ENCODE measurements around the gene CDCA4. TPM values are rescaled to one million over a fixed set of nuclear protein-coding genes. Genes with fewer than 3 reads are reported as not detected.
"Not testable (repeated sequence)": the region's sequence is repeated elsewhere in the genome, so short reads cannot be mapped to it uniquely, and the experiment has no call there.

Gene CDCA4
- polyA plus RNA-seq (ENCODE audit: insufficient read length): 18.2 TPM

DNA sequence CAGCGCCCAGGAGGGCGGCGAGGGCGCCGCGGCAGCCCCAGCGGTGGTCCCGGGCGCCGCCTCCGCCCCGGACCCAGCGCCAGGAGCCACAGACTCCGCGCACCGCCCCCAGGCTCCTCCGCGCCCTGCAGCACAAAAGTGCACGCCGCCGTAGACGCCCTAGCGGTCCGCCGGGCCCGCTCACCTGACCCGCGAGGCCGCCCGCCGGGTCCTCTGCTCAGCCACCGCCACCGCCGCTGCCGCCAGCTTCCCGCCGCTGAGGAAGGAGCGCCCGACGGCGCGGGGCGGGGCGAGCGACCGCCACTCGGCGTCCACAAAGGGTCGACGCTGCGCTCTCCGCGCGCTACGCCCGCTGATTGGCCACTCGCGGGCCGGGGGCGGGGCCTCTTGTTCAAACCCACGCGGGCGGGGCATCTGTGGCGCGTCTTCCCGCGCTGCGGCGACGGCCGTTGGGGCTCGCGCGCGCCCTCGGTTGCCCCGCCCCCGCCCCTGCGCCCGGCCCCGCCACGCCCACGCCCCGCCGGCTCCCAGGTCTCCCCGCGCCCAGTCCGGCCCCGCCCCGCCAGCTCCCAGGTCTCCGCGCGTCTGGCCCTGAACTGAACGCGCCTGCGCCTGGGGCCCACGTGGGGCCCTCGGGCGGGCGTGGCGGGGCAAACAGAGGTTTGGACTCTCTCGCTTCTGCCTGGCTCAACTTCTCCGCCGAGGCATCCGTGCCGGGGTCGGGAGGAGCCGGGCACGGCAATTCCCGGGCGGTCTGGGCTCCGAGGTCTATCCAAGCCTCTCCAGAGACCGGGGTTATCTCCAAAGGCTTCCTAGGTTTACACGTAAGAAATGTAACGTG, at the start of gene CDCA4:
Gene CDCA4 (minus strand): TSS at position 269 of the 841 bp plus-strand sequence. CDS start 9,154 bp downstream, outside the sequence.
- DNase-seq: peak; percentile 98

DNA sequence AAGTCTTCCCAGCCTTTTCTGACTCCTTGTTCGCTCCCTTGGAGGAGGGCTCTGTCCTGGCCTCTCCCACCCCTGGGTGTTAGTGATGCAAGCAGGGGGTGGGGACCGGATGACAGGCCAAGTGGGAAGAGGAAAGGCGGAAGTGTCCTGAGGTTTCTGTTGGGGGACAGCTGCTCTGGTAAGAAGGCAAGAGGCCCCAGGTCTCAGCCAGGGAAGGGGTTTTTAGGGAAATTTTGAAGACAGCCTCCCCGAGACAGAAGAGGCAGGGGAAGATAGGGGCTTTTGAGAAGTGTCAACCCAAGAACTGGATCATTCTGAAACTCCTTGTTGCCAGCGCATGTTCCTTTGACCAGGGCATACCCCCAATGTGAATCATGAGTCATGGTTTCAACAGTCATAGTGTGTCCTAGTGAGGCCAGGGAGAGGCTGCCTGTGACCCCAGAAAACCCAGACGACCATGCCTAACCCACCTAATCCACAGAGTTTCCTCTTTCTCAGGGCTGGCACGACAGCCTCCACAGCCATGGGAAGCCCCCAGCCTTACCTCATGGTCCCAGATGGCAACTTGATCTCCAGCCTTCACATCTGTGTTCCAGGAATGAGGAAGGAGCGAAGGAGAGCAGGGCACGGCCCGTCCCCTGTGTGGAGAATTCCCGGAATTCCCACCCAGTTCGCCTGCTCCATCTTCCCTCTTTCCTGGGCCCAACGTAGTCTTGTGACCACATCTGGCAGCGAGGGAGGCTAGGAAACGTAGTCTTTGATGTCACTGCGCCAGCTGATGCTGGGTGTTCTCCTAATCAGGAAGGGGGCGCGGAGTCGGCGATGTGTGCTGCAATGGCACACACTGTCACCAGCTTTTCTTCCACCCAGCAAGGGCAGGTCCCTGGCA, 49.2 kb upstream of the CDCA4 start:
- DNase-seq: no peak

DNA sequence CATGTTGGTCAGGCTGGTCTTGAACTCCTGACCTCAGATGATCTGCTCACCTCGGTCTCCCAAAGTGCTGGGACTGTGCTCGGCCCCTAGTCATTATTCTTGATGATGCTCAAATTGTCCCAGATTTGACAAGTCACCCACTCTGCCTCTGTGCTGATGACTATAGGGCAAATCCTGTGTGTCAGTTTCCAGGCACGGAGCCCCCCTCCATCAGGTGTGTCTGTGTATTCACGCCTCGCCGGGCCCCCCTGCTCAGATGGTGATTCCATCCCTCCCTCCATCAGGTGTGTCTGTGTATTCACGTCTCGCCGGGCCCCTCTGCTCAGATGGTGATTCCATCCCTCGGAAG, 48.6 kb upstream of the CDCA4 start:
- DNase-seq: no peak

DNA sequence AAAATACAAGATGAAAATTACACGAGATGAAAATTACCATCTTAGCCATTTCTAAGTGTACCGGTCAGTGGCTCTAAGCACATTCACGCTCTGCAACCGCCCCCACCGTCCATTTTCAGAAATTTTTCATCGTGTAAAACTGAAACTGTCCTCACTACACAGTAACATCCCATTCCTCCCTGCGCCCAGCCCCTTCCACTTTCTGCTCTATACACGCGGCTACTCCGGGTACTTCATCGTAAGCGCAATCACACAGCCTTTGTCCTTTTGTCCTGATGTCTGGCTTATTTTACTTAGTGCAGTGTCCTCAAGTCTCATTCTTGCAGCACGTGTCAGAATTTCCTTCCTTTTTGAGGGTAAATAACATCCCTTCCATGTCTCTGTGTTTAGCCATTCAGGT, 47.9 kb upstream of the CDCA4 start:
- DNase-seq: no peak

DNA sequence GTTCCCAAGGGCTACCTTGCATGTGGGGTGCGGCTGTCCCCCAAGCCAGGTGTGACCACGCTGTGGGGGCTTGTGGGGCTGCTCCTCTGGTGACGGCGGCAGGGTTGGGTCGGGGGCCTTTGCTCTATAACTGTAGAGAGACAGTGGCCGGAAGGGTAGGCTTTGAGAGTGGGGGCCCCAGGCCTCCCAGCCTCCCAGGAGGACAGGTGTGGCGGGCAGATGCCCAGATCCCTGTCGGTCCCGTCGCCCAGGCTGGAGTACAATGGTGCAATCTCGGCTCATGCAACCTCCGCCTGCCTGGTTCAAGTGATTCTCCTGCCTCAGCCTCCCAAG, 47.1 kb upstream of the CDCA4 start:
- no peak for DNase-seq

DNA sequence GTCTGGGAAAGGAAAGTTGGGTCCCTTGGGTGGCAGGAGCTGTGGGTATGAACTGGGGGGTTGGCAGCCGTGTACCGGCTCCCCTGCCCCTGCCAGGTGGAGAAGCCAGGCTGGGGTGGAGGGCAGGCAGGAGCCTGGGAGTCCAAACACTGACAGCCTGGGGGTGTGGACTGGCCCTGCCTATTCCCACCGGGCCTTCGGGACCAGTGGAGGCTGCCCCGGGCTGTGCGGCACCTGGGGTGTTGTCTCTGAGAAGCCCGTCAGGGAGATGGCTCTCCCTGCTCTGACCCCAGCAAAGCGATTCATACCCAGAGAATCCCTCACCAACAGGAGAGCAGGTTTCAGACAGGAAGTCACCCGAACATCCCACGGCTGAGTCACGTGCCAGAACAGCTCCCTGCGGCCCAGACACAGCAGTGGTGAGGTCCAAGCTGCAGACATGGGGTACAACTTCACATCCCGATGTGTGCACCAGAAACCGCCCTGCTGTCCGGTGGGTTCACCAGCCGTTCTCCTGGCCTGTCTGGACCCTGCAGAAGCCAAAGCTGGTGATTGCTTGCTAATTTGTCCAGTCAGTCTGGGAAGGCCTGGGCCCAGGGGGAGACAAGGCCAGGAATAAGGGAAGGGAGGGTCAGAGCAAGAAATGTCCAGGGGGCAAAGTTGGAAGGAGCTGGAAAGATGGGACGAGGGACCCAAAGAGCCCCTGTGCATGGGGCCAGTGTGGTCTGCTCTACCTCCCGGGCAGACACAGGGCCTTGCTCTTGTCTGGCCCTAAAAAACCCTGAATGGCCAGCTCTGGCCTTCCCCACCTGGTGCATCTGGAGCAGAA, 46.5 kb upstream of the CDCA4 start:
- no peak for DNase-seq

DNA sequence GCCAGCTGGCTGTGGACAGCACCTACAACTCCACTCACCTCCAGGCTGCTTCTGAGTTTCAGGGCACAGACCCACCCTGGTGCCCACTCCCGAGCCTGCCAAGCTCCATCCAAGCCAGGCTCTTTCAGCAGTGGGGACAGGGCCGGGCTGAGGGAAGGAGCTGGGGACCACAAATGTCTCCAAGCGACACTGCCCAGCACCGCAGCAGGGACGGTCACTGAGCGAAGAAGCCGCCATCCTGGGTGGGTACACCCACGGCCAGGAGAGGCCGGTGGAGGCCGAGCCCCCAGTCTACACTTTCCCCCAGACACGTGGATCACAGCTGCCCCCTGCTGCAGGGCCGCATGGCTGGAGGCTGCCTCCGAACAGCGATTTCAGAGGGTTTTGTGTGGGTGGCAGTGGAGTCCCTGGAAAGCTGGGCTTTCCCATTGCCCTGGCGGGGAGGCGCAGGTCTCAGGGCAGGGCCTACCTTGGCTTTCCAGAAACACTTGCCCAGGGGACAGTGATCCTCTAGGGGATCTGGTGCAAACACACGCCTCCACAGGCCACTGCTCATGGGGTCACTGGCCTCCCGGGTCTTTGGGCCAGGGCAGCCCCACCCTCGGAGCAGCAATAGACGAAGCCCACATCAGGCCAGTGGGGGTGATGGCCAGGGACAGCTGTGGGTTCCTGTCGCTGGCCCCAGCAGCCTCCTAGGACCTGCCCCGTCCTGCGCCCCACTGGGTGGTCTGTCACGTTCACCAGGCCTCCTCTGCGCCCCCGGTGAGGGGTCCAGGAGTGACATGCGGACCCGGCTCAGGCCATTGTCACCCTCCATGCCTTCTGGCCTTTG, 45.6 kb upstream of the CDCA4 start:
- DNase-seq: no peak

DNA sequence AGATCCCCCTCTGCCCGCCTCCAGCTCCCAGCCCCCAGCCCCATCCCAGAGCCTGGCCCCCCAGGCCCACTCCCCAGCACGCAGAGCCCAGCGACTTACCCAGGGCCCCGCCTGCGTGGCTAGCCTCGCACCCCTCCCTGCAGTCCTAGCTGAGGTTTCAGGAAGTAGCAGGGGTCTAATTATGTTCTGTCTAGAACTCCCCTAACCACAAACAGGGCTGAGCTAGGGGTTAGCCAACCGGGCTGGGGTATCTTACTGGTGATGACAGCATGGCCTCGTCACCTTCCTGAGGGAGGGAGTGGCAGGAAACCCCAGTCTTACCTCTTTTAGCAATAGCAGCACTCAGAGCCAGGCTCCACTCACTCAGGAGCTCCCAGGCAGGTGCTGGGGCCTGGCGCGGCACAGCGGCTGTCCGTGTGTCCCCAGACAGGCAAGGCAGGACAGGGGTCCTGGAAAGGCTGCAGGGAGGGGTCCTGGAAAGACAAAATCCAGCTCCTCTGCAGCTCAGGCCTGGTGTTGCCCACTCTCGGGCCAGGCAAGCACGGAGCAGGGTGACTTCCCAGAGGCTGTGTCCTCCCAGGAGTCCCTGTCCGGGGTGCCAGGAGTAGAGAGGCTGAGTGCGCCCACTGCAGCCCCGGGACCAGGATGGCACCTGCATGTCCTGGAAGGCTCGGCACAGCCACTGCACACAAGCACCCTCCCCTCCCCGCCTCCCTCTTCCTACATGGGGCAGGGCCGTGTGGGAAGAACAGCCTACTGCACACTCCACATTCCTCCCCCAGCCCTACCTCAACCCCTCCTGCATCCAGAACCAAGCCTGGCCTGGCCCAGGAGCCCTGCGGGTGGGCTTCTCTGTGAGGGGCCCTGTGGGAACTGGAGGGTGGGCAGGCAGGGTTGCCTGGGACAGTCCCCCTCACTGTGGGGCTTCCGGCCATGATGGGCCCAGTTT, 44.7 kb upstream of the CDCA4 start, which contains the start of gene GPR132:
Gene GPR132 (minus strand): TSS at position 151 of the 949 bp plus-strand sequence. CDS start 10,010 bp downstream, outside the sequence.
- no peak for DNase-seq

DNA sequence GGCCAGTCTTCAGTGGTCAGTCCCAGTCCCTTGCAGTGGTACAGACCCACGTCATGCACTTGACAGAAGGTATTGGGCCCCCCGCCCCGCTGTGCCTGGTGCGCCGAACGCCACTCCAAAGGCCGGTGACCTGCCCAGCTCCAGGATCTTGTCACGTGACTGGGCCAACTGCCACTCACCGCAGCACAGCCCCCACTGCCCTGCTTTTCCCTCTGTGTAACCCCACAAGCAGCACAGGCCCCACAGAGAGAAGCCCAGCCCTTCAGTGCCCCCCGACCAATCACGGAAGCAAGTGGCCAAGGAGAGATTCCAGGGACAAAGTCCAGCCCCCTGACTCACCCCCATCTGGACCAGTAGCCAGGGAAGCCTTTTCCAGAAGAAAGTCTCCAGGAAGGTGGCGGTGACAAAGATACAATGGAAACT, 43.8 kb upstream of the CDCA4 start:
- DNase-seq: no peak

DNA sequence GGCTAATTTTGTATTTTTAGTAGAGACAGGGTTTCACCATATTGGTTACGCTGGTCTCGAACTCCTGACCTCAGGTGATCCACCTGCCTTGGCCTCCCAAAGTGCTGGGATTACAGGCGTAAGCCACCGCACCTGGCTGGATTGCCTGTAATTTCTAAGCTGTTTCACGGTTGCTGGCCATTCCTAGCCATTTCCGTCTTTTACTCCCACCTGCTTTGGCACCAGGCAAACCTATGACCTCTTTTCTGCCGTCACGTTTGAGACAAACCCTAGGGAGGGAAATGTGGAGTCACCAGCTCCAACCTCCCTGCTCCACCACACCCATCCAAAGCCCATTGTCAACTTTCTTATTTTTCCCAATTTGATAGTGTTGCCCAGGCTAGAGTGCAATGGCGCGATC, 43.1 kb upstream of the CDCA4 start:
- DNase-seq: no peak

DNA sequence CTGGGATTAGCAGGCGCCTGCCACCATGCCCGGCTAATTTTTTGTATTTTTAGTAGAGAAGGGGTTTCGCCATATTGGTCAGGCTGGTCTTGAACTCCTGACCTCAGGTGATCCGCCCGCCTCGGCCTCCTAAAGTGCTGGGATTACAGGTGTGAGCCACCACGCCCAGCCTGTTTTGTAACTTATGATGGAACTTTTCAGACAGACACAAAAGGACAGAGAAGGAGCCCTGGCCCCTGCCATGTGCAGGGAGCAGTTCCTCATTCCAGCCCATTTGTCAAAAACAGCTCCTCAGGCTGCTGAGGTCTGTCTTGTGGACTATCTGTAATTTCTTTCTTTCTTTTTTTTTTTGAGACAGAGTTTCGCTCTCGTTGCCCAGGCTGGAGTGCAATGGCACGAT, 42.6 kb upstream of the CDCA4 start:
- not testable (repeated sequence) for DNase-seq

DNA sequence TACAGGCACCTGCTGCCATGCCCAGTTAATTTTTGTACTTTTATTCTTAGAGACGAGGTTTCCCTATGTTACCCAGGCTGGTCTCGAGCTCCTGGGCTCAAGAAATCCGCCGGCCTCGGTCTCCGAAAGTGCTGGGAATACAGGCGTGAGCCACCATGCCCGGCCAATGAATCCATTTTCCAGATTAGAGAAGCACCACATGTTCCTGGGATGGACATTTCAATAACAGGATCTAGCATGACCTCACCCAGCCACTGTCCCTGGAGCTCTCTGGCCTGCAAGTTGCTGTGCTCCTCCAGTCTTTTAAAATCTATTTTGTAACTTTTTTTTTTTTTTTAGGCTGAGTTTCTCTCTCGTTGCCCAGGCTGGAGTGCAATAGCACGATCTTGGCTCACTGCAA, 42.2 kb upstream of the CDCA4 start:
- DNase-seq: no peak

DNA sequence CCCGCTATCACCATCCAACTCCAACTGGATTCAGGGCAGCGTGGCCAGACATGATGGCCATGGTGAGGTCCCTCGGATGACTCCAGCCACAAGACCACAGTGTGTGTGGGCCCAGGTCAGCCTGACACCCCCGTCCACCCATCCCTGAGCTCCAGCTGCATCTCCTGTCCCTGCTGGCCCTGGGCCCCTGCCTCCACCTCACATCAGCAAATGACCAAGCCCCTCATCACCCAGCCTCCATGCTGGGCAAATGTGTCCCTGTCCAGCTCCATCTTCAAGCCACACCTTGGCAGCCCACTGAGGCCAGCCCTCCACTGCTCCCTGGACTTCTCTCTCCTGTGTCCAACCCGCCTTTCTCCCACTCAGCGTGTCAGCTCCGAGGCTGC, 41.2 kb upstream of the CDCA4 start:
- DNase-seq: no peak

DNA sequence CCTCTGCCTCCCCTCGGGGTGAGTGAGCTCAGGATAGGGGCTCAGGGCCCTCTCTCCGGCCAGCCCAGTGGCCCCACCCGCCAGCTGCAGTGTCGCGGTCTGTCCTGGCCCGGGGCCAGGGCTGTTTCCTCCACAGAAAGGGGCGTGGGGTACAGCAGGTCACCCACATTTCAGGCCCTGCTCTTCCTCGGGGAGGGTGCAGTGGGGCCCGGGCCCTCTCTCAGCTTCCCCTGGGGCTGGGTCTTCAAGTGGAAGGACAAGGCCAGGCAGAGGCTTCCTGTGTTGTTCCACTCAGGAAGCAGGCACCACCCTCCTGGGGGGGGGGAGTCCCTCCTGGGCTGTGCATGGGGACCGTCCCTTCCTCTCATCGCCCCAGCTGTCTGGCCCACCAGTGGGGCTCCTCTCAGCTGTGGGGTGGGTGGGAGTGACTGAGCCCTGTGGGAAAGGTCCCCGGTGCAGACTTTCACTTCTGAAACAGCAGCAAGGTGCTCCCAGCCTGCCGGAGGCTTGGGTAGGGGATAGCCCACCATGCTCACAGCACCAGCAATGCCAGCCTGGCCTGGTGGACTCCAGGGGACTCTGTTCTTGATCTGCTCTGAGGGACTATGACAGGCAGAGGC, 40.7 kb upstream of the CDCA4 start:
- no peak for DNase-seq

DNA sequence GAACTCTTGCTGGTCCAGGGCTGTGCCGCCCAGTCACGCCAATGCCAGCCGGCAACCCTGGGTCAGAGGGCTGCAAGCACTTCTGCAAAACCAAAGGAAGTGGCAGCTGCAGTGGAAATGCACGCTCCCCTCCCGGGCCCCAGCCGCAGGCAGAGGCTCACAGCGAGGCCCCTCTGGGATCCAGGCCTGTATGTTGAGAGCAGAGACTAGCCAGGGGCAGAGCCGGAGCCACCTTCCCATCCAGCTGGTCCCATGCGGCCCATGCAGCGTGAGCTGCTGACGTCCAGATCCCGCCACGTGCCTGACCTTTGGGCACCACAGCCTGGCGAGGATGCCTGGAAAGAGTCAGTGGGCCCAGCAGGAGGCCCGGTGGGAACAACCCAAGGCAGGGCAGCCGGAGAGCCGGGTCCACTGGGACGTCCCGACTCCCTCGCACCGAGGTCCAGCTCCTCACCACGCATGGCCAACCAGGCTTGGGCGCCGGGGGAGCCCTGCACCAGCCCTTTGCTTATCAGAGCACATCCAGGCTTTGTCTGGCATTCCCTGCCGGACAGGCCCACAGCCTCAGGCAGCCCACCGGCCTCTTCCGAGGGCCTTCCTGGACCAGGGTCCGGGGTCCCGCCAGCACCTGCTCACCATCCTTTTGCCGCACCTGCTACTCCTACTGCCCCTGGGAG, 40.0 kb upstream of the CDCA4 start:
- DNase-seq: peak; percentile 55

DNA sequence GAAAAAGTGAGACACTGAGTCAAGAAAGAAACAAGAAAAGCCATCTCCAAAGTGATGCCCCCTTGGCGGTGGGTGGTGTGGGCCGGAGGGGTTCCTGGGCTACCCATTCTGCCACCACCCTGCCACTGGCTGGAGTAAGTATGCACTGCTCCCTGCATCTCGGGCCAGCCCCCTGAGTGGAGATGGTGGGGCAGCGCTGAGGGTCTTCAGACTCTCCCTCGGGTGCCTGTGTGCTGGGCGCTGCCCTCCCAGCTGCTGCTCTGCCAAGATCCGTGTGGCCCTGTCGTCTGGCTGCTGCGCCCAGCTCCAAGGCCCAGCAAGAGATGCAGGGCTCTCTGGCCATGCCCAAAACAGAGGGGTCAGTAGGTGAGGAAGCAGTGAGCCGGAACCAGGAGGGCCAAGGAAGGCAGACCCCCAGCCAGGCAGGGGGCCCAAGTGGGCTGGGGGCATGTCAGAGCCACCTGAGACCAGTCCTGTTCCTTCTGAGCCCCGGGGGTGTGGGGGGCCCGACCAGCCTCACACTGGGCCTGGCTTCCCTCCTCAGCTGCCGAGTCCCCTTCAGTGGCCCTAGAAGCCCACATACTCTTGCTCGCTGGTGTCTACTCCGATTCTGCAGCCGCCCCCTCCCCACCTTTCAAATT, 39.2 kb upstream of the CDCA4 start:
- no peak for DNase-seq

DNA sequence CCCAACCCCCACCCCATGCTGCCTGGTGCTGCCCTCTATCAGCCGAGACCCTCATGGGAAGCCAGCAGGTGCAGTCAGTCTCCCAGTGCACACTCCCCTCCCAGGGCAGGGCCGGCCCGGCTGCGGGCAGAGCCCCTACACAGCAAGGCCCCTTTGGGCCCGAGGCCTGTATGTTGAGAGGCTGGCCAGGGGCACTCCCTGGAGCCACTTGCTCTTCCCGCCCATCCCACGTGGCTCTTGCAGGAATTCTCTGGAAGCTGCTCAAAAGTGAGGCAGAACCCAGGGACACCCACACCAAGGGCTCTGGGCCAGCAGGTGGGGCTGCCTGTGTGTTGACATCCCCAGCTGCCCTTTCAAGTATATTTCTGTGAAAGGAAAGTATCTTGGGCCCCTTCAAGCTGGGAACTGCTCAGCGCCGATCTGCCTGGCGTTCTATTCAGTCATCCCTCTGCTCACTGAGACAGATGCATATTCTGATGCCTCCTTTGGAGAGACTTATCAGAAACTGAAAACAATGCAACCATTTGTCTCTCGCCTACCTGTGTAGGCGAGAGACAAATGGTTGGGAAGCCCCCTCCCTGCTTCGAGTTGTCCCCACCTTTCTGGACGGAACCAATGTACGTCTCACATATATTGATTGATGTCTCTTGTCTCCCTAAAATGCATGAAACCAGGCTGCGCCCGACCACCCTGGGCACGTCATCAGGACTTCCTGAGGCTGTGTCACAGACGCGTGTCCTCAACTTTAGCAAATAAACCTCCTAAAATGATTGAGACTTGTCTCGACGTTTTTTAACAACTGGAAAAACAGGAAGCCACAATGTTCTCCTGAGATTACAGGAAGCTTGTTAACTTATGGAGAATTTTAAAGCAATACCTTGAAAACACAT, 38.4 kb upstream of the CDCA4 start:
- no peak for DNase-seq

DNA sequence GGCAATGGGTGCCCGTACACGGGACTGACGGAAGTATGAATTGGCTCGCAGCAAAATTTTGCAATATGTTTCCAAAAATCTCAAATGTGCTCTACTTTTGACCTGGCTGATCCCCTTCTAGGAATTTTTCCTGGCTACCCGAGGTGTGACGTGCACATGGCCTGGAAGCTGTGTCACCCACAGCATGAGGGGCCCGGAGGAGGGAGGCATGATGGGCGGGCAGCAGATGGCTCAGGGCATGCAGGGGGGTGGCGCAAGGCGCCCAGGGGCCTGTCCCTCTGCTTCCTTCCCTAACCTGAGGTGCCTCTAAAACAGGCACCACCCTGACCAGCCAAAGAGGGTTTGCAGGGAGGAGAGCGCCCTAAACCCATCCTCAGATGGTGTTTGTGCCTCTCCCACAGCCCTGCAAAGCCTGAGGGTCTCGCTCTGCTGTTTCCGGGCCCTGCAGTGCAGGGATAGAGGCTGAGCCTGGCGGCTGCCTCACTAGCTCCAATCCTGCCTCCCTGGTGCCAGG, 37.7 kb upstream of the CDCA4 start:
- DNase-seq: no peak

Data from hindlimb muscle (tissue), 1 donor.